Raji (cell line): ENCODE results near the gene ELAC1.

ENCODE experiments used
- POLR2A ChIP-seq: IDR thresholded peaks from 2 replicates; pipeline ENCODE4 v1.6.1; 2011; ENCODE audit warnings: low read depth, low read length, control low read depth; ENCODE audit not compliant: insufficient read depth

Gene ELAC1

DNA sequence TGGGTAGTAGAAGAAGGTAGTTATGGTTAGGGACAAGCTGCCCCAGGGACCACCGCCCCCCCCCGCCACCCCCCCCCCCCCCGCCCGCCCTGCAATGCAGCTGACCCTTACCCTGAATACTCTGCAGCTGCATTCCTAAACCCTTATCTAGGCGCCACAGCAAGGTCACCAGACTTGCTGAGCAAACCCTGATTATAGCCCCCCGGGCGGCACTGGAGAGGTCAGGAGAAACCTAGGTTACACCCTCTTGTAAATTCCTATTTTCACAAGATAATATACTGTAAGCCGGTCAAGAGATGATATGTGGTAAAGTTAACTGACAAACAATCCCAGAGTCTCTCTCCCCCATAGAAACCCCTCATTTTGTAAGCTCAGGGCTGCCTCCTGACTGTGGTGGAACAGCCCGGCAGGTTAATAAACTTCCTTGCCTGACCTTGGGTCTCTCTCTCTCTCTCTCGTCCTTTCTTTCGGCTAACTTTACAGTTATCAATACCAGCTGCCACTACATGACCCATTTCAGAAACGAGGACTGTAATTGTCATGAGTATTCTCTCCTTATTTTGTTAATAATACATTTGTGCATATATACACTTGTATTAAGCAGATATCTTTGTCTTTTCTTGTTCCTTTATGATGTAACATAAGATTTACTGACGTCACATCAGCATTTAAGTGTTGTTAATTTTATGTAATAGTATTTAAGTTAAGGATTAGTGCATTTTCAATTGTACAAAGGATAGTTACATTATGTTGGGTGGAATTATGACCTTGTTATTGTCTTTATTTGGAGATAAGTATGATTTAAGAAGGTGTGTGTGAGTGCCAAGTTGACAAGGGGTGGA, 39.3 kb downstream of the ELAC1 start:
- no peak for TF ChIP-seq POLR2A

DNA sequence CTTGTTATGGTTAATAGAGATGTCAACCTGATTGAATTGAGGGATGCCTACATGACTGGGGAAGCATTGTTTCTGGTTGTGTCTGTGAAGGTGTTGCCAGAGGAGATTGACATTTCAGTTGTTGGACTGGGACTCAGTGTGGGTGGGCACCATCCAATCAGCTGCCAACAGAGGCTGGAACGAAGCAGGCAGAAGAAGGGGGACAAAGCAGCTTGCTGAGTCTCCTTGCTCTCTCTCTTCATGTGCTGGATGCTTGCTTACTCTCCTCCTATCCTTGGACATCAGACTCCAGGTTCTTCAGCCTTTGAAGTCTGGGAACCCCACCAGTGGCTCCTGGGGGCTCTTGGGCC, 39.9 kb downstream of the ELAC1 start:
- no peak for TF ChIP-seq POLR2A

DNA sequence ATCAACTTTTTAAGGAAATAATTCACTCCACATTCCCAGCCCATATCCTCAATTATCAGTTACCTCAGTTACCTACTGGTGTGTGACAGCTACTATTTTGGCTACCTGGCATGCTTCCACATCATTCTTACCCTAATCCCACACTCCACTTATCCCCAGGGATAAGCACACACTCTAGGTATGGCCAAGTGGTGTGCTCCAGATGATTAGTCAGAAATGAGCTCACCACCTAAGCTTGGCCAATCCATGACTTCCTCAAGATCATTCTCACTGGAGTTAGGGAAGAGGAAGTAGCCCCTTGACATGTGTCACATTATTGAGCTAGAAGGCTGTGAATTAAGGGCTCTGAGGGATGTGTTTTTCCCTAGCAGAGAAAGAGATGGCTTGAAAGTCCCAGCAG, 41.2 kb downstream of the ELAC1 start:
- TF ChIP-seq POLR2A = no peak

DNA sequence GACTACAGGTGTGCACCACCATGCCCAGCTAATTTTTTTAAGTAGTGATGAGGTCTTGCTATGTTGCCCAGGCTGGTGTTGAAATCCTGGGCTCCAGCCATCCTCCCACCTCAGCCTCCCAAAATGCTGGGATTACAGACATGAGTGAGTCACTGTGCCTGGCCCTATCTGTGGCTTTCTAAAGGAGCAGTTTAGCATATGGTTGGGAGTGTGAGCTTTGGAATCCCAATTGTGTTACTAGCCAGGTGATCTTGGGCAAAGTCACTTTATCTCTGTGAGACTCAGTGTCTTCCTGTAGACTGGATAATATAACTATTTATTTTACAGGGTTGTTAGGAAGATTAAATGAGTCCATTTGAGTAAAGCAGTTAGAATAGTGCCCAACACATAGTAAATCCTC, 42.4 kb downstream of the ELAC1 start:
- TF ChIP-seq POLR2A = no peak

DNA sequence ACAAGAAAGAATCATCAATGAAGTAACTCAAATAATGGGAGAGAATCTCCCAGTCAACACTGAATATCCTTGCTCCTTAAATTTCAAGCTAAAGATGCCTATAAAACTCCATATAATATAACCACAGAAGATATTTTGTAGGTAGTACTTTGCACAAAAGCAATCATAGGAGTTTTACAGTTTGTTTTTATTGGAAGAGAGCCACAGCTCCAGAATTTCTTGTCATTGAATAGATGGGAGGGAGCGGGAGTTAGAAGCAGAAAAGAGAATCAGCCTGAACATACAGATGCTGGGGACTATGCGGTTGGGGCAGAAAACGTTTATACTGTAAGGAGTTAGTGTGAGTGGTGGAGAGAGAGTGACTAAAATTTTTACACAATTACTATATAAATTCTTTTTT, 43.9 kb downstream of the ELAC1 start:
- no peak for TF ChIP-seq POLR2A

DNA sequence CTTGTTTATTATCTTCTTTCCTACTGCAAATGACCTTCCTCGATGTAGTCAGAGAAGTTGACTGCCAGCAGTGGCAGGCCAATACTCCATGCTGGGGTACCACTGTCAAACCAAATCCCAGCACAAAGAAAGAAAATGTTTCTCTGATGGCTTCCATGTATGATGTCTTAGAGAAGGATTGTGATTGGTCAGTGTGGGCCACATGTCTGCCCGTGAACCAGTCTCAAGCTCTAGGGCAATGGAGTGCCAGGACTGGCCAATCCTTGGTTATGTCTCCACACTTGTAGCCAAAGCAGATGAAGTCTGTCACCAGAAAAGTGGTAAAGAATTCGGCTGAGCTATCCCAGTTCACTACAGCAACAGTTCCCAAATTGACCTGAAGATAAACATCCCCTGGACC, 44.6 kb downstream of the ELAC1 start:
- no peak for TF ChIP-seq POLR2A

DNA sequence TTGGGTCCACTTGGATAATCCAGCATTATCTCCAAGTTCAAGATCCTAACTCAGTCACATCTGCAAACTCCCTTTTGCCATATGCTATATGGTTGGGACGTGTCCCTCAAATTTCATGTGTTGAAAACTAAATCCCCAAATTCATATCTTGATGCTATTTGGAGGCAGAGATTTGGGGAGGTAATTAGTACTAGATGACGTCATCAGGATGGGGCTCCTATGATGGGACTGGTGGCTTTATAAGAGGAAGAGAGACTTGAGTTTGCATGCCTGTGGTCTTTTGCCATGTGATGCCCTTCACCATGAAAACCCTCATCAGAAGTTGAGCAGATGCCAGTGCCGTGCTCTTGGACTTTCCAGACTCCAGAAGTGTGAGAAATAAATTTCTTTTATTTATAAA, 45.4 kb downstream of the ELAC1 start:
- no peak for TF ChIP-seq POLR2A

DNA sequence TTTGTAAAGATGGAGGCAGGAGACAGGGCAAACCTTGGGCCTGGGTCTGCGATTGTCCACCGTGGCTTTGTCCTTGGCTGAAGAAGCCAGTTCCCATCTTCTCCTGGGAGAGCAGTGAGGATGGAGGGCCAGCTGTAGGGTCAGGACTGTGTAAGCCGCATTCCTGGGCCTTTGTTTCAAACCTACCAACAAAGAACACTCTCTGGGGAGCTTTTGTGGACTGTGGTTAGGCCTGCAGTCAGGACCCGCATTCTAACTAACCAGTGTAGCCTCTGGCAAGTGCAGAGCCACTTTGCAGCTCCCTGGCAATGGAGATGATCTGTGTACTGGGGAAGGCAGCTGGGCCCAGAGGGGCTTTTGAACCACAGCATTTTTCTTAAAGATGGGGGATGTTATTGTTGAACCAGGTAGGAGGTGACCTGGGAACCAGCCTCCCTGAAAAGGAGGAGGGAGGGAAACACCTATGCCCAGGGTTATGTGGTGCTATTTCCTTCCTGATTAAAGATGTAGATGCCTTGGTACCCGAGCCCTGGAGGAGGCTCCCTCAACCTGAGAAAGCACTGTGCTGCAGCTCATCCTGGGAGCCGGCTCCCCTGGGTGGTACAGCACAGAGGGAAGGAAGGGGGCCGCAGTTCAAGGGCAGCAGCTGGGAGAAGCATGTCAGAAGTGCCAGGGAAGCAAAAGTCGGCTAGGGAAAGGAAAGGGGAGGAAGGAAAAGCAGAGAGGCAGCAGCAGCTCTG, 49.5 kb downstream of the ELAC1 start:
- no peak for TF ChIP-seq POLR2A

DNA sequence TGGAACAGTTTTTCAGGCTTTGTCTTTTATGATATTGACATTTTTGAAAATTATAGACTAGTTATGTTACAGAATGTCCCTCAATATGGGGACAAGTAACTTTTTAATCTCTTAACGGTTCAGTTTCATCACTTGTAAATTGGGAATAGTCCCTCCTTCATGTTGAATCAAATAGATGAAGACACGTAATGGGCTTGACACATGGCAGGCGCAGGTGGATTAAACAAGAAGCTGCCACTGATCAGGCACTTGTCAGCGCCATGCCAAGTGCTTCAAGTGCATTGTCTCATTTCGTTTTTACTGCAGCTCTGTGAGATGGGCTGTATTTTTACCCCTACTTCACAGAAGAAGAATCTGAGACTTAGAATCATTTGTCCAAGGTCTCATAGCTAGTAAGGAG, 52.7 kb downstream of the ELAC1 start:
- TF ChIP-seq POLR2A = no peak

DNA sequence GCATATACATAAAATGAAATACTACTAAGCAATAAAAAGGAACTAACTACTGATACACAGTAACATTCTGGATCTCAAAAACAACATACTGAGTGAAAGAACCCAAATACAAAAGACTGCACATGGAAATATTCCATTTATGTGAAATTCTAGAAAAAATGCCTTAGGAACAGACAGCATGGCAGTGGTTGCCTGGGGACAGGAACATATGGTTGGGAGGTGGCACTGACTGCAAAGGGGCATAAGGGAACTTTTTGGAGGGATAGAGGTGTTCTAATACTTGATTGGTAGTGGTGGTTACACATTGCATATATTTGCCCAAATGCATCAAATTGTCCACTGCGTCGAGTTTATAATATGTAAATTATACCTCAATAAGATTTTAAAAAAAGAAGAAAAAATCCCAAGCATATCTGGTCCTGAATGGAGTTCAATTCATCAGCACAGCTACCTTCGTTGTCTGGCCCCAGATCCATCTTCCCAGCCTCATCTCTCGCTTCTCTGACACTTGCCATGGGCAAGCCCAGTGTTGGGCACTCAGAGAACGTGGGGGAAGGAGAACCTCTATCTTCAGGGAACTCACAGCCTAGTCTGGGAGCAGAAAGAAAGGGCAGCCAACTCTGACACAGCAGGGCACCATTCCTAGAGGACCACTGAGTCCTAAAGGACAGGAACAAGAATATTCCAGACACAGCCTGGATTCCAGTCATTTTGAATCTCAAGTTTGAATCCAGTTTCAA, 53.6 kb downstream of the ELAC1 start:
- no peak for TF ChIP-seq POLR2A

DNA sequence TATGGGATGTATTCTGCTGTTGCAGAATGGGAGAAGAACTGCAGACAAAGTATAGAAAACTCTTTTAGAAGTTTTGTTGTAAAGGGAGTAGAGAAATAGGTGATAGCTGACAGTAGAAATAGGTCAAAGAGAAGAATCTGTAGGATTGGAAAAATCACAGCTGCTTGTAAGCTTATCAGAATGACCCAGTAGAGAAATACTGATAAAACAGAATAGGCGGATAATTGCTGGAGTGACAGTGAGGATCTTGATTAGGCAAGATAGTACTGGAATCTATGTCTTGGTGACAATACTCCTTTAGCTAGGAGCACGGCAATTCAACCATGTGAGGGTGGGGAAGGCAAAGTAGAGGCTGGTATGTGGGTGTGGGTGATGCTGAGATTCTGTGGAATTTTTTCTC, 57.7 kb downstream of the ELAC1 start:
- TF ChIP-seq POLR2A = no peak

DNA sequence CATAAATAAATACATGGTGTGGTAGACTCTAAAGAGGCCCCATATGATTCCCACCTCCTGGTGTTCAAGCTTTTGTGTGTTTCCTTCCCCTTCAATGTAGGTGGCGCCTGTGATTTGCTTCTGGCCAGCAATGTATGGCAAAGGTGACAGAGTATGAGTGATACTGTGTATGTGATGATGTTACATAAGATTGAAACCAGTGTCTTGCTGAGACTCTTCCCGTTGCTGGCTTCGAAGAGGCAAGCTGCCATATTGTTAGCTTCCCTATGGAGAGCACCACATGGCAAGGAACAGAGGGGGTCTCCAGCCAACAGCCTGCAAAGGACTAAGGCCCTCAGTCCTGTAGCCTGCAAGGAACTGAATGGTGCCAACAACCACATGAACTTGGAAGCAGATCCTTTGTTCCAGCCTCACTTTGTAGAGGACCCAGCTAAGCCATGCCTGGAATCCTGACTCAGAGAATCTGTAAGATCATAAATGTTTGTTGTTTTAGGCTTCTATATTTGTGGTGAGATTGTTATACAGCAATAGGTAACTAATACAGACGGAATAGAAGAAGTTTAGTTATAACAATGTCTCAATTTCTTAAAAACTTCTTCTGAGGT, 60.5 kb downstream of the ELAC1 start:
- TF ChIP-seq POLR2A = no peak

DNA sequence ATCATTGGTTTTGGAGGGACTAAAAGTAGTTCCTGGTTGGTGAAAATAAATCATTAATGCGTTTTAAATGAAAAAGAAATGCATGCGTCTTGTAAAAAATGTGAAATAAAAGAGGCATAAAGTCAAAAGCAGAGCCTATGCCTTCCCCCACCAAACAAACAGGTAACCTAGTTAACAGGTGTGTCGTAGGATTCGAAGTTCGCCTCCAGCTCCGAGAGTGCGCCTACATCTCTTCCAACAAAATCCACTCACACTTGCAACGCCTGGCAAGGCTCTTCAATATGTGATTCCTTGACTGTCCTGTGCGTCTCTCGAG, 61.5 kb downstream of the ELAC1 start:
- no peak for TF ChIP-seq POLR2A

DNA sequence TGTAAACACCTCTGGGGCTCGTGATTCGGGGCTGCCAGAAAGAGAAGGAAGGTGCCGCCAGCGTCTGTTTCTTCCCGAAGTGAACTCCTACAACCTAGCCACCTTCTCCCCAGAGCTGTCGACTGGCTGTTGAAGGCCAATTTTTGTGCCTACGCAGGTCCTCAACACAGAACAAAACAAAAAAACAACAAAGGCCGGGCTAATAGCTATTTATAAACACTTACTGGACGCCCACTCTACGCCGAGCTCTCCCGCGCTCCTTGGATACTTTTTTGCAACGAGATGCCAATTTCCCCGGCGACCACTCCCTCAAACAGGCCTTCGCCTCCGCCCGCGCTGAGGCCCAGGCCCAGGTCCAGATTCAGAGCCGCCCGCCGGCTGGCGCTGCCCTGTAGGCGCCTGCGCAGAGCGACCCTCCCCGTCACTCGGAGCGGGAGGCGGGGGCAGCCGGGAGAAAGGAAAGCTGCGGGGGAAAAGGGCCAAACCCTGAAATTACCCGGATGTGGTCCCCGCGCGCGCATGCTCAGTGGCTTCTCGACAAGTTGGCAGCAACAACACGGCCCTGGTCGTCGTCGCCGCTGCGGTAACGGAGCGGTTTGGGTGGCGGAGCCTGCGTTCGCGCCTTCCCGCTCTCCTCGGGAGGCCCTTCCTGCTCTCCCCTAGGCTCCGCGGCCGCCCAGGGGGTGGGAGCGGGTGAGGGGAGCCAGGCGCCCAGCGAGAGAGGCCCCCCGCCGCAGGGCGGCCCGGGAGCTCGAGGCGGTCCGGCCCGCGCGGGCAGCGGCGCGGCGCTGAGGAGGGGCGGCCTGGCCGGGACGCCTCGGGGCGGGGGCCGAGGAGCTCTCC, 62.1 kb downstream of the ELAC1 start, which contains the start of gene SMAD4:
TSS of gene SMAD4 (plus strand) at position 520 of the 843 bp plus-strand sequence. CDS start 16,834 bp downstream, outside the sequence.
- peak; percentile 96 for TF ChIP-seq POLR2A
